NB4 (cell line): Measurements from ENCODE around the gene SCMH1.

Experiments used
- DNase-seq: peaks from one replicate; pipeline ENCODE4 v3.0.0; 2010; ENCODE audit warnings: low read depth
- H3K4me3 ChIP-seq: one replicate; pipeline ENCODE4 v1.5.1; 2011; ENCODE audit warnings: mild to moderate bottlenecking, low read depth, low read length, moderate library complexity
- MYC ChIP-seq: IDR thresholded peaks from 2 replicates; pipeline ENCODE4 v1.6.1; 2011; ENCODE audit warnings: low read depth, low read length
- POLR2A ChIP-seq: IDR thresholded peaks from 2 replicates; pipeline ENCODE4 v1.6.1; 2011; ENCODE audit warnings: mild to moderate bottlenecking; ENCODE audit not compliant: insufficient read length; ENCODE audit errors: extremely low read depth
- TF ChIP-seq, protein P1 (sequence below): IDR thresholded peaks from one replicate; pipeline ENCODE4 v1.5.1; 2012; ENCODE audit warnings: low read depth, low read length
- TF ChIP-seq, protein P2 (sequence below): IDR thresholded peaks from 2 replicates; pipeline ENCODE4 v1.6.1; 2011; ENCODE audit warnings: low read depth, low read length

The SCMH1 gene

DNA sequence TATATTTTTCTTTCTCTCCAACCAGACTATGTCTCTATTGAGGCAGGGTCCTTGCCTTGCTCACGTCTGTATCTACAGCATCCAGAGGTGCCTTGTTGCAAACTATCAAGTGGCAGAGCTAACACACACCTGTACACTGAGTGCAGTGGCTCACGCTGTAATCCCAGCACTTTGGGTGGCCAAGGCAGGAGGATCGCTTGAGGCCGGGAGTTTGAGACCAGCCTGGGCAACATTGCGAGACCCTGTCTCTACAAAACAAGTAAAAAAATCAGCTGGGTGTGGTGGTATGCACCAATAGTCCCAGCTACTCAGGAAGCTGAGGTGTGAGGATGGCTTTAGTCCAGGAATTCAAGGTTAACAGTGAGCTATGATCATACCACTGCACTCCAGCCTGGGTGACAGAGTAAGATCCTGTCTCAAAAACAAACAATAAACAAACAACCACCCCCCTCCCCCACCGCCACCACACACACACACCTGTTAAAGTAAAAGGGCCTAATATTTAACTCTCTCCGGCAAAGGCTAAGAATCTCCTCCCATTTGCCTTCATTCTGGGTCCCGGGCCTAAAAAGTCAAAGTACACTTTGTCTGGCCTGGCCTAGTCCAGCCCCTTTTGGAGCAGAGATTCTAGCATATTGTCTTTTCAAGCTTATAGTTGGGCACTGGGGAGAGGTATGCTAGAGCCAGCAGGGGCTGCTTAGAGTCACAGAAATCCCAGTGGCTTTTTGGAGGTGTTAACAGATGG, 211.1 kb downstream of the SCMH1 start:
- H3K4me3 ChIP-seq = no peak overlapping the region
- TF ChIP-seq, protein P1, sequence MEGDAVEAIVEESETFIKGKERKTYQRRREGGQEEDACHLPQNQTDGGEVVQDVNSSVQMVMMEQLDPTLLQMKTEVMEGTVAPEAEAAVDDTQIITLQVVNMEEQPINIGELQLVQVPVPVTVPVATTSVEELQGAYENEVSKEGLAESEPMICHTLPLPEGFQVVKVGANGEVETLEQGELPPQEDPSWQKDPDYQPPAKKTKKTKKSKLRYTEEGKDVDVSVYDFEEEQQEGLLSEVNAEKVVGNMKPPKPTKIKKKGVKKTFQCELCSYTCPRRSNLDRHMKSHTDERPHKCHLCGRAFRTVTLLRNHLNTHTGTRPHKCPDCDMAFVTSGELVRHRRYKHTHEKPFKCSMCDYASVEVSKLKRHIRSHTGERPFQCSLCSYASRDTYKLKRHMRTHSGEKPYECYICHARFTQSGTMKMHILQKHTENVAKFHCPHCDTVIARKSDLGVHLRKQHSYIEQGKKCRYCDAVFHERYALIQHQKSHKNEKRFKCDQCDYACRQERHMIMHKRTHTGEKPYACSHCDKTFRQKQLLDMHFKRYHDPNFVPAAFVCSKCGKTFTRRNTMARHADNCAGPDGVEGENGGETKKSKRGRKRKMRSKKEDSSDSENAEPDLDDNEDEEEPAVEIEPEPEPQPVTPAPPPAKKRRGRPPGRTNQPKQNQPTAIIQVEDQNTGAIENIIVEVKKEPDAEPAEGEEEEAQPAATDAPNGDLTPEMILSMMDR = no peak
- TF ChIP-seq MYC (no peak), POLR2A (no peak)
- TF ChIP-seq, protein P2, sequence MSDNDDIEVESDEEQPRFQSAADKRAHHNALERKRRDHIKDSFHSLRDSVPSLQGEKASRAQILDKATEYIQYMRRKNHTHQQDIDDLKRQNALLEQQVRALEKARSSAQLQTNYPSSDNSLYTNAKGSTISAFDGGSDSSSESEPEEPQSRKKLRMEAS = no peak
- DNase-seq = no peak

DNA sequence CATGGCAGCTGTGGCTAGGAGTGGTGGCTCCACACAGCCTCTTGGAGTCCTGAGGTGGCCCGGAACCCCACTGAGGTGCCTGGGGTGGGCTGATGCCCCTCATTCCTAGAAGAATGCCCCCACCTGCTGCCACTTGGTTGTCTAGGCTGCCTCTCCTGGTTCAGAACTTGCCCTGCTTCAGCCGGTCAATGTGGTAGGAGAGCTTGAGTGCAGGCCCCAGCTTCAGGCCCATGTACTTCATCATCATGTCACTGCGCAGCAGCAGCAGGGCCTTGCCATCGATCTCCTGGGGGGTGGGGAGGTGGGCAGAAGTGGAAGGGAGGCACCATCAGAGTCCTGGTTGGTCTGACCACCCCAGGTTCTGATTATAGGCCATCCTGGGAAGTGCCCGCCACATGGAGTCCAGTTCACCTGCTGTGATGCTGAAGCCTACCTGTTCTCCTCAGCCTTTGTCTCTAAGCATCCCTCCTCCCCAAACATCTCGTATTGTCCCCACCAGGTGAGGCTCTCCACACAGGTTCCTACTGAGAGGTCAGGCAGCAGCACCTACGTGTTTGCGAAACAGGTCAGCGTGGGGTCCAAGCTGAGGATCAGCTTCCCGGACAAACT, 214.0 kb downstream of the SCMH1 start:
- no peak for DNase-seq
- no peak overlapping the region for H3K4me3 ChIP-seq
- TF ChIP-seq, protein P2 = no peak
- no peak for TF ChIP-seq POLR2A
- no peak for TF ChIP-seq MYC
- TF ChIP-seq, protein P1 = no peak

DNA sequence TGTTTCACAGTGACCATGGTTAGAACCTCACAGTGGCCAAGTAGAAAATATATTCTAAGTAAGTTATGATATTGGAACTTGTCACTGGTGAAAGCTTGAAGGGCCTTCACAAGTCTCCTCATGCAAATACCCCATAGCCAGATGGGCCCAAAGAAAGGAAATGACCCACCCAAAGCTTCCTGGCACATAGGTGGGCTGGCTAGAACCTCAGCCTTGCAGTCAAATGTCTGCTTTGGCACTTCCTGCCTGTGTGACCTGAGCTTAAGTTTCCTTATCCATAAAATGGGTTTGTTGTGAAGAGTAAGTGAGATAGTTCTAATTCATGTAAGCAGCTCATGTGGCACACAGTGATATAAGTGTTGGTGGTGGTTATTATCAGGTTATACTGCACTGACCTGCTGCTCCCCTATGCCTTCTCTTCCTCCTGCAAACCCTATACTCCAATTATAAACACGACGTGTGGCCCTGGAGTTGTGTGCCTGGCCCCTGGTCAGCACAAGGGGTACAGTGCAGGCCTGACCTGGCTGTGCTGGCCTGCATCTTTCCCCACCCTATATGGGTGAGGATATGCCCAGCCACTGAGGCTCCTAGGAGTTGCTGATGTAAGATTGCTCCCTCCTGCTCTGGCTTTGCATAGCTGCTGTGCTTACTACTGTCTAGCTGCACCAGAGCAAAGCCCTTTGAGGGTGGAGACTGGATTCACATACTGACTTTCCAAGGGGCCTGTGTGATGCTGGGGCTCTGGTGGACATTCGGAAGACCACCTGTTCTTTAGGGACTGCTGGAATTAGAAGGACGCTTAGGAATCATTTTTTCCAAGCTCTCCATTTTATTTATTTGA, 215.9 kb downstream of the SCMH1 start:
- H3K4me3 ChIP-seq = no peak overlapping the region
- DNase-seq = no peak
- TF ChIP-seq POLR2A = no peak
- no peak for TF ChIP-seq MYC
- TF ChIP-seq, protein P1 = no peak
- TF ChIP-seq, protein P2 = no peak

DNA sequence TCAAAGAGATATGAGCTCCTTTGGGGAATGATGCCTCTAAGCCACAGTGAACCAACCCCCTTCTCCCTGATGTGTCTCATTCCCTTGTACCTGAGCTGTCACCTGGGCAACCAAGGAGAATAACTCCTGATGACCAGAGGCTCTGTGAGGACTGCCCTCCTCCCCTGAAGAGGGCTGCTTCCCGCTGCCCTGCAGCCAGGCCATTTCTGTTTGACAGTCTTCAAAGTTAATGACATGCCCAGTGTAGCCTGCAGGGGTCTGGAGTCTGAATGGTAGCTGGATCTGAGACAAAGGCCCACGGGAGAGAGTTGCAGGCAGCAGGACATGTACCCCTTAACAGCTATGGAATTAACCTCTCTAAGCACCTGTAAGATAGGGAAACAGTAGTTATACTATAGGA, 217.2 kb downstream of the SCMH1 start:
- TF ChIP-seq MYC = no peak
- TF ChIP-seq, protein P2 = no peak
- TF ChIP-seq, protein P1 = no peak
- TF ChIP-seq POLR2A = no peak
- no peak overlapping the region for H3K4me3 ChIP-seq
- no peak for DNase-seq

DNA sequence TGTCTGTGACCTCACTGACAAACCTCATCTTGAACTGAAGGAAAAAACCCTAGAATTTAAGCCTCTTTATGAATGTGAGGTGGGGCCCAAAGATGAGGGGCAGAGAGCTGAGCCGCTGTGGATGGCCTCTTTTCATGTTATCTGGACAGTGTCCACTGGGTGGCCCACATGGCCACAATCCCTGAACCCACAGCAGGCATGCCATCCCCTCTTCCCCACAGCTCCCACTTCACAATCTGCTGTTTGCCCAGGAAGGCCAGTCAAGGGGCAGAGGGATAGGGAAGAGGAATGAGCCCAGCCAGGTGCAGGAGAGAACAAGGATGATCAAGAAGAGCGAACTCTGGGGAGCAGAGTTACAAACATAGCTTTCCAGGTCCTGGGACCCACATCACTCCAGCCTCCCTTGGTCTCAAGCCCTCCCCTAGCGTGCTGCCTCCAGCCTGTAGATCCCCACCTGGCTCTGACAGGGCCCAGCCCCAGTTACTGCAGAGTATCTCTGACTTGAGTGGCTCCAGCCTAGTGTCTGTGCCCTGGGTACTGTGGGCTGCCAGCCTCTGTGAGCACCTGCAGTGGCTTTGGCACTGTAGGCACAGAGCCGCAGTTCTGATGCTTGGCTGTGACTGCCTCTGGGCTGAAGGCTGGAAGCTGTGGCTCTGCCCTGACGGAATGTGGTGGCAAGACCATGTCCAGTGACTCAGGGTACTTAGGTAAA, 218.7 kb downstream of the SCMH1 start:
- DNase-seq = peak; percentile 26
- TF ChIP-seq MYC = no peak
- TF ChIP-seq, protein P1 = peak; percentile 27
- no peak for TF ChIP-seq POLR2A
- H3K4me3 ChIP-seq = no peak overlapping the region
